AG10803 (cell line): ENCODE measurements around the gene TPRG1L.

ENCODE experiments used
- DNase-seq: peaks from one replicate; pipeline ENCODE4 v3.0.0; 2010; ENCODE audit warnings: low read depth
- H3K4me3 ChIP-seq: 2 replicates; pipeline ENCODE4 v1.5.1; 2011; ENCODE audit warnings: mild to moderate bottlenecking, low read length, control low read depth
- CTCF ChIP-seq: conservative IDR thresholded peaks from 2 replicates; pipeline ENCODE4 v1.5.1; 2011; ENCODE audit warnings: mild to moderate bottlenecking, low read length, control low read depth, inconsistent platforms

The TPRG1L gene

DNA sequence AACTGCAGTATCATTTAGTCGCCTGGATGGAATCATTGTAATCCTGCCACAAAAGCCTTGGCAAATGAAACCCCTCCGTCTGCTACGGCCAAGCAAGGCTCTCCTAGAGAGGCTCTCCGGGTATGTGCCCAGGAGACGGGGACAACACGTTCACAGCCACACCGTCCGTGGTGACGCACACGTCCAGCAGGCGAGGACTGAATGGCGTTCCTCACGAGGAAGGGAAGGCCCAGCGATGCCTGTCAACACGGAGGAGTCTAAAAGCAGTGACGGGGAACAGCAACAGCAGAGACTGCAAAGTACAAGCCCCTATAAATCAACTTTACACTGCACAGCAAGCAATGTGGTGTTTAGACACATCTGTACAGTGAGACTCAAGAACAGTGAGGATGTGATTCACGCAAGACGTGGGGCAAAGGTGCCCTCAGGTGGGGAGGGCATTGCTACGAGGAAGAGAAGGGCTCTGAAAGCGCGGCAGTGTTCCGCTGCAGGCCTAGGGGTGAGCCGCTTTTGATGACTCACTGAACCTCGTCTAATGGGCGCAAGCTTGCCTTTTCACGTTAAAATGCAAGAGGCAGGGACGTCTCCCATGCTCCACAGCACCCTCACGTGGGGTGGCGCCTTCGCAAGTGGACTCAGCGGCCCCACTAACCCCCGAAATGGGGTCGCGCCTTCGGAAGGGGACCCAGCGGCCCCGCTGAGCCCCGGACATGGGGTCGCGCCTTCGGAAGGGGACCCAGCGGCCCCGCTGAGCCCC lies 18.3 kb downstream of the TPRG1L start:
- DNase-seq = no peak
- no peak overlapping the region for H3K4me3 ChIP-seq
- TF ChIP-seq CTCF = no peak

DNA sequence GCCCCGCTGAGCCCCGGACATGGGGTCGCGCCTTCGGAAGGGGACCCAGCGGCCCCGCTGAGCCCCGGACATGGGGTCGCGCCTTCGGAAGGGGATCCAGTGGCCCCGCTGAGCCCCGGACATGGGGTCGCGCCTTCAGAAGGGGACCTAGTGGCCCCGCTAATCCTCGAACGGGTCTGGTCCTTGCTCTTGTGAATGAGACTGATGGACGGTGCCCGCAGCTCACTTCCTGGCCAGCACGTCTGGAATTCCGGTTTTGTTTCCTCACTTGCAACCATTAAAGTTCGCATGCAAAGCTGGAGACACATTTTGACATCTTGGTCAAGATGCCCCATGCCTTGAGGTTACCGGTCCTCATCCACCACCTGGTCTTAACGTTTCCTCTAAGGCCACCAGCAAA lies 19.5 kb downstream of the TPRG1L start:
- no peak for TF ChIP-seq CTCF
- H3K4me3 ChIP-seq = no peak overlapping the region
- DNase-seq = no peak

DNA sequence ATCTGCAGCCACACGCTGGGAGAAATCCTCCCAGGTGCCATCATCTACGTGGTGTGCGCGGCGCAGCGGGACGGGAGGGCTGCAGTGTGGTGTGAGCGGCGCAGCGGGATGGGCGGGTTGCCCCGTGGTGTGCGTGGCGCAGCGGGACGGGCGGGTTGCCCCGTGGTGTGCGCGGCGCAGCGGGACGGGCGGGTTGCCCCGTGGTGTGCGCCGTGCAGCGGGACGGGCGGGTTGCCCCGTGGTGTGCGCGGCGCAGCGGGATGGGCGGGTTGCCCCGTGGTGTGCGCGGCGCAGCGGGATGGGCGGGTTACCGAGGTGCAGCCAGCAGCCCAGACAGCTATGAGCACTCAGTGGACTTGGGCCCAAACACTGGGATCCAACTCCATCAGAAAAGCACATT lies 20.4 kb downstream of the TPRG1L start:
- H3K4me3 ChIP-seq = no peak overlapping the region
- DNase-seq = no peak
- no peak for TF ChIP-seq CTCF

DNA sequence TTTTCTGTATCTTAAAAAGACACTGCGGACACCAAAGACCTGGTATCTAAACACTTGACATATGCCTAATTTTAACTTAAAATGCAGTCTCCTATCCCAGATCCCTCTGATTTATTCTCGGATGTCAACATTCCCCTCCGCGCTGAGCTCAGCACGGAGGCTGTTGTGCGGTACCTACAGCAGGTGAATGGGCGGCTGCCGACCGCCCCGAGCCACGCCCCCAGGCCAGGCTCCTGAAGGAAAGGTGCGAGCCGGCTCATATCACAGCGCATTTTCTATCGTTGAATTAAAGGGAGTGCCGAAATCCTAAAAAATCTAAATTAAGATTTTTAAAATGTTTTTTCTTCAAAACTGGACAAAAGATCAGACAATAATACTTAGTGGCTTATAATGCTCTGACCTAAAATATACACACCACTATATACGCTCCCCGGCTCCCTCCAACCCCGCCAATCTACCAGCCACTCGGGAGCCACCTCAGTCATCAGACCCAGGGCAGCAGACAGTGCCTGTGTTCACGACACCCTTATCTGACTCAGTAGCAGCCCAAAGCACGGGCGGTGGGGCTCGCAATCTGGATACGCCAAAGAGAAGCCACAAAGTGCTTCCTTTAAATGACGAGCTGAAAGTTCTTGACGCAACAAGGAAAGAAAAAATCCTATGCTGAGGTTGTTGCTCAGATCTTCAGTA lies 21.0 kb downstream of the TPRG1L start:
- TF ChIP-seq CTCF = no peak
- DNase-seq = no peak
- H3K4me3 ChIP-seq = no peak overlapping the region

GRCh38 chr1:3646596-3646995 lies 21.8 kb downstream of the TPRG1L start:
- TF ChIP-seq CTCF = no peak
- H3K4me3 ChIP-seq = no peak overlapping the region
- no peak for DNase-seq

- TF ChIP-seq CTCF = peak; percentile 13; the same call in 1 of the 2 replicates
- peak within 1 kb of the TSS; percentile 77 for H3K4me3 ChIP-seq
- DNase-seq = peak; percentile 88
These were observed 24.8 kb downstream of the TPRG1L start, which contains the start of gene WRAP73 for GRCh38 chr1:3649342-3650247. WRAP73 (minus strand) TSS chr1:3650103; CDS start chr1:3649999, 104 bp downstream.
